ENCODE measurements around the gene ABCB1. TPM values are rescaled to one million over a fixed set of nuclear protein-coding genes. Genes with fewer than 3 reads are reported as not detected.

Gene ABCB1
- total and polyA plus RNA-seq, 9 of the 15 experiments (the other 6 are each of a cell fraction or from before 2014, with no cell fraction given) = 0.03 to 0.86 (median 0.52) TPM

GRCh38 chr7:87495366-87495765 lies 105.3 kb downstream of the ABCB1 start:
- H3K9me1 ChIP-seq (ENCODE audit: control insufficient read depth, insufficient read depth, low read length) = no peaks in the 10 kb centered on the region
- under 1% methylated on average over 5 of the region's 5 CpGs for WGBS (ENCODE audit: insufficient coverage, low coverage, missing lambda C conversion rate)
- no peaks in the 10 kb centered on the region for H4K20me1 ChIP-seq (replicated peaks; ENCODE audit: control insufficient read depth, insufficient read depth, low read length)
- intact Hi-C loops (cut with micrococcal nuclease) = no loop called here
- in situ Hi-C loops (cut with MboI) = no loop called here
- H3K4me2 ChIP-seq (ENCODE audit: insufficient read depth, low read length) = no peak overlapping the region
- ATAC-seq (no peak), DNase-seq (ENCODE audit: extremely low read depth in 1 of 4, low spot score in 3 of 4) (no peak), FAIRE-seq (no peak)
- no peaks in the 10 kb centered on the region for H3K36me3 ChIP-seq (ENCODE audit: control insufficient read depth, insufficient read depth, low read length)
- no peak overlapping the region for H3K4me3 ChIP-seq
- H3K27me3 ChIP-seq (ENCODE audit: control insufficient read depth in 2 of 2, insufficient read depth in 2 of 2, low read length in 2 of 2) = no peaks in the 10 kb centered on the region
- no peaks in the 10 kb centered on the region for H3K4me1 ChIP-seq (replicated peaks in 1 of 2; ENCODE audit: control insufficient read depth in 2 of 2, insufficient read depth in 2 of 2, low read length in 2 of 2)
- no TSS peak for BruUV-seq (replicated peaks)
- H3K9ac ChIP-seq (ENCODE audit: insufficient read depth in 1 of 2, low read depth in 2 of 2, low read length in 2 of 2) = no peak overlapping the region
- ChIA-PET POLR2A (no interaction called here), CTCF (ENCODE audit: low intra/inter-chr PET ratio) (no interaction called here)
- H3K79me2 ChIP-seq (ENCODE audit: control insufficient read depth, insufficient read depth, low read length) = no peaks in the 10 kb centered on the region
- TF ChIP-seq NBN (IDR thresholded peaks at IDR 0.05; ENCODE audit: low read depth) (no peak), ZNF311 (CRISPR knock-in tag; IDR thresholded peaks at IDR 0.05) (no peak), ZNF518B (CRISPR knock-in tag; IDR thresholded peaks at IDR 0.05) (no peak), CBX8 (IDR thresholded peaks at IDR 0.05; ENCODE audit: borderline replicate concordance, extremely low read depth, low read depth, low read length, poor library complexity, severe bottlenecking) (no peak), ASH1L (IDR thresholded peaks at IDR 0.05; ENCODE audit: borderline replicate concordance, low read depth, partially characterized antibody) (no peak), CBFB (CRISPR knock-in tag; IDR thresholded peaks at IDR 0.05) (no peak), KLF10 (CRISPR knock-in tag; IDR thresholded peaks at IDR 0.05) (no peak), TCF7 (IDR thresholded peaks at IDR 0.05; ENCODE audit: borderline replicate concordance) (no peak), JUN (IDR thresholded peaks at IDR 0.05; ENCODE audit: borderline replicate concordance, low read depth, low read length) (no peak), JUN (CRISPR knock-in tag; IDR thresholded peaks at IDR 0.05; ENCODE audit: borderline replicate concordance) (no peak), FOS (IDR thresholded peaks at IDR 0.05; ENCODE audit: extremely low read depth, insufficient read length) (no peak), TFAP4 (CRISPR knock-in tag; IDR thresholded peaks at IDR 0.05; ENCODE audit: borderline replicate concordance) (no peak), ZKSCAN8 (CRISPR knock-in tag; IDR thresholded peaks at IDR 0.05) (no peak), GABPA (tag; conservative IDR thresholded peaks at IDR 0.05; ENCODE audit: low read depth) (no peak), RBFOX2 (IDR thresholded peaks at IDR 0.05; ENCODE audit: low read depth, low read length) (no peak), NCOA2 (IDR thresholded peaks at IDR 0.05; ENCODE audit: partially characterized antibody in 2 of 2) (no peak), ZBED1 (IDR thresholded peaks at IDR 0.05) (no peak), COPS2 (conservative IDR thresholded peaks at IDR 0.05) (no peak), DLX4 (CRISPR knock-in tag; IDR thresholded peaks at IDR 0.05) (no peak)
- H2AFZ ChIP-seq (ENCODE audit: low read depth, low read length) = no peak overlapping the region
- no peaks in the 10 kb centered on the region for H3K9me3 ChIP-seq (replicated peaks; ENCODE audit: control insufficient read depth, insufficient read depth, low read depth, low read length)
- H3K27ac ChIP-seq (ENCODE audit: extremely low read depth, low read depth, low read length) = no peak overlapping the region

Data from K562 (cell line).